ENCODE data around the gene MCTP1.
"Not testable (repeated sequence)": the region's sequence is repeated elsewhere in the genome, so short reads cannot be mapped to it uniquely, and the experiment has no call there.

MCTP1 gene

DNA sequence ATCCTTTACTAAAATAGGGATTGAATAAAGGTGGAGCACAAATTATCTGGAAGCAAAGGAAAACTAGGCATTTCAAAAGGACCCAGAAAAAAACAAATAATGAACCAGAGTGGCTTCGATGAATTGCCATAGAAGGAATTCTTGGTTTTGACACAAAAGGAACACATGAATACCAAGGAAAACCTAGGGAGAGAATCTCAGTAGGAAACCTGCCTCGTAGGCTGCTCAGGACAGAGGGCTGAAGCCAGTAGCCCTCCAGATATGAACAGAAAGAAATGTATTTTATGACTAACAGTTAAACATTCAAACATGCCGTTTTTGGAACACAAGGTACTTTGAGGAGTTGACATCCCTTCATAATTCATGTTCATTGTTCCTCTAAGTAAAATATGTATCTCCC is 420.9 kb downstream of the MCTP1 start:
- no peak for DNase-seq (ENCODE audit: low read depth)

GRCh38 chr5:94857111-94857510 is 427.8 kb downstream of the MCTP1 start:
- no peak for DNase-seq (ENCODE audit: low read depth)

GRCh38 chr5:94856257-94856800 is 428.6 kb downstream of the MCTP1 start:
- DNase-seq (ENCODE audit: low read depth) = no peak

DNA sequence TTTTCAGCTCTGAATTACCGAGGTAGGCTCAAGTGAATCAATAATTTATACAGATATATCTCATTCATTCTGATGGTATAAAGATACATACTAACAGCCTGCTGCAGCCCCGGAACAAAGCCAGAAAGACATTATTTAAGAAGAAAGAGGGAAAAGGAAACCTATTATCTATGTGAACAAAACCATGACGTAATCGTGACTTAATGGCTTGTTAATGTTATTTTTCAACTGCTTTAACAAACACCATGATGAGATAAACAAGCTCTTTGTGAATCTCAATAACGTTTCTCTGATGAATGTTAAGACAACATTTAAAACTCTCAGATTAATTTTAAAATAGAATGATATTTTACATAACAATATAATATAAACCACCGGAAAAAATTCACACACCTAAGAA is 429.4 kb downstream of the MCTP1 start:
- no peak for DNase-seq (ENCODE audit: low read depth)

GRCh38 chr5:94853120-94853519 is 431.8 kb downstream of the MCTP1 start:
- DNase-seq (ENCODE audit: low read depth) = no peak

- DNase-seq (ENCODE audit: low read depth) = no peak
Measured at GRCh38 chr5:94850960-94851359, 433.9 kb downstream of the MCTP1 start.

DNA sequence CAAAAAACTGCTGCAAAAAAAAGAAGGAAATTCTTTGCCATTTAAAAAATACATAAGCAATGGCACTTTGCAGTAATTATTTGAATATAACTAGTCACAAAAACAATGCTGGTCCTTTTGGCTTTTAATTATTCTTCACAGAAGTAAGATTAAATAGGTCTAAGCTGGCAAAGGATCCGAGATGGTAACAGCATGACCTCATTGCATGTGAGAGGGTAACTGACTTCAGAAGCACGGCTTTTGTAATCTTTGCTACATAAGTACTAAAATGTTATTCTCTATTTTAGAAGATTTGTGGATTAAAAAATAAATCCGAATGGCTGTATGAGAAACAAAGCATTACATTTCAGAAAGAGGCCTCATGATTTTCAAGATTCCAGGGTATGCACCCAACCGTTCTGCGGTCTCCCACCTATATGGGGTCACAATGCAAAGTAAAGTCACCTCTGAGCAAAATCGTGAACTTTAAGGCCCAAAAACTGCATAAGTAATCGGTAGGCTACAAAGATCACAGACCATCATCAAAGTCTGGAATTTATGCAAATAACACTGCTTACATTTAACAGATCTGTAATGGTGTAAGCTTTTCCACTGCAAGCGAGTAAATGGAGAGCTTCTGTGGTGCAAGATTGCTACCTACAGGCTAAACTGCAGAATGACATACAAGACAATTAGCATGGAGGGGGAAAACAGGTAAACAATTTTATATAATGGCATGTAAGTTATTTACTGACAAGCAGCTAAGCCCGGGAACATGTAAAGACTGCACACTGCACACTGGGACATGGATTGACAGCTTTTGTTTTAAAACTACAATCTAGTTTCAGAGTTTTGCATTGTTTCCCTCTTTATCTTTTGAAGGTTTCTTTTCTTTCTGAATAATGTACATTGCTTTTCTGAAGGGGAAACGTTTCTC is 434.8 kb downstream of the MCTP1 start:
- DNase-seq (ENCODE audit: low read depth) = no peak

DNA sequence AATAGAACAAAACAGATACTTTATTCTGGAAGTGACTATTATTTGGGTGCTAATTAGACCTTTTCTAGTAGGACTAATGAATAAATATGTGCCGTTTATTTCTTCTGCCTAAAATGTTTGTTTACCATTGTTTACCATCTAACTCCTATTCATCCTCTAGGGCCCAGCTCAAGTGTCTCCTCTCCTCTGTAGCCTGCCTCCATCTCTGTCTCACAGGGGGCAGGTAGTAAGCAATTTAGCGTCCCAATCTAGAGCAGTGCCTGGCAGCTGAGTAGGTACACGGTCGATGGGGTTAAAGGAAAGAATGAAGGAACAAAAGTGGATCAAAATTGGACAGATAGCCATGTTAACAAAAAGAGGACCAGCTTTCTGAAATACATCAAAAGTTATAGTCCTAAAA is 435.6 kb downstream of the MCTP1 start:
- DNase-seq (ENCODE audit: low read depth) = no peak

GRCh38 chr5:94847726-94848125 is 437.2 kb downstream of the MCTP1 start:
- DNase-seq (ENCODE audit: low read depth) = no peak

DNA sequence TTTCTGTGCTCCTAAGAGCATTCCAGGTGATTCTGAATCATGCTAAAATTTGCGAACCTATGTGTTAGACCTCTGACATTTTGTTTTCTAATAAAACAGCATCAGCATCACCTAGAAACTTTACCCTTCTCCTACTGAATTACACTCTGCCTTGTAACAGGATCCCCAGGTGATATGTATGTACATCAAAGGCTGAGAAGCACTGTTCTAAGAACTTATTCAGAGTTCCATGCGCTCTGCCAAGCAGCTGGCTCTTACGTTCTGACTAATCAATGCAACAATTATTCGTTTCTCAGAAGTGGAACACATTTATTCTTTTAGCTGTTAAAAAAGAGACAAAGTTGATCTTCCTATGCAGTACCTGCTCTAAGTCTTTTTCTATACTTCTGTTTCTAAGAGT is 437.9 kb downstream of the MCTP1 start:
- DNase-seq (ENCODE audit: low read depth) = no peak

GRCh38 chr5:94845696-94846095 is 439.2 kb downstream of the MCTP1 start:
- not testable (repeated sequence) for DNase-seq (ENCODE audit: low read depth)

DNA sequence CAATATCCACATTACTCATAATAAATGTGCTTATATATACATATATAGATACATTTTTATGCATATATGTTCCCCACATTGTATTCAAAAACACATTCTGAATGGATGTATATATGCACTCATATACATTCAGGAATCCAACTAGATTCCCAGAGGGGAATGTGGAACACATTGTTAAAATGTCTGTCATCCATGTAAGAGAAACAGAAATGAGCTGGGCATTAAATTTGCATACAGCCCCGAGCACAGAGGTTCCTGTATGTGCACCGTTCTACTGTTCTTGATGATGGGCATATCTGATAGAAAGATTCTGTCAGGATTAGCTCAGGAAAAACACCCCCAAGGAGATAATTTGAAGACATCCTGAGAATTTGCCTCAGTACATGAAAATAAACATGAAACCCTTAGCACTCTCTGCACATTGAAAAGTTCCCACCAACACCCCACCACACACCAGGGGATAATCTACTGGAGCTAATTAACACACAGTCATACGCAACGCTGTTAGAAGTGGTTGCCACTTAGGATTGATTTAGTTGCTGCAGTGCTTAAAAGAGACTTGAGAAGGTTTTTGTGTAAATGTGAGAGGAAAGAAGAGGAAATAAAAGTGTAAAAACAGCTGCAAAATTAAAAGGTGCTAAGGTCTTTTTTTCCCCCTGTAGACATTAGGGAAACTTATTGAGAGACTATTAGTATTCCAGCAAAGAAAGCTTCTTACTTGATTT is 443.1 kb downstream of the MCTP1 start:
- no peak for DNase-seq (ENCODE audit: low read depth)

GRCh38 chr5:94833851-94834250 is 451.0 kb downstream of the MCTP1 start:
- no peak for DNase-seq (ENCODE audit: low read depth)

GRCh38 chr5:94832685-94833084 is 452.2 kb downstream of the MCTP1 start:
- DNase-seq (ENCODE audit: low read depth) = no peak

GRCh38 chr5:94830520-94830919 is 454.4 kb downstream of the MCTP1 start:
- DNase-seq (ENCODE audit: low read depth) = no peak

GRCh38 chr5:94828222-94828621 is 456.7 kb downstream of the MCTP1 start:
- not testable (repeated sequence) for DNase-seq (ENCODE audit: low read depth)

- DNase-seq (ENCODE audit: low read depth) = no peak
Measured at GRCh38 chr5:94820488-94820887, 464.4 kb downstream of the MCTP1 start.

GRCh38 chr5:94818904-94819303 is 466.0 kb downstream of the MCTP1 start:
- DNase-seq (ENCODE audit: low read depth) = no peak

- DNase-seq (ENCODE audit: low read depth) = no peak
Measured at GRCh38 chr5:94815313-94816039, 469.4 kb downstream of the MCTP1 start.

GRCh38 chr5:94812232-94812631 is 472.7 kb downstream of the MCTP1 start:
- DNase-seq (ENCODE audit: low read depth) = no peak

DNA sequence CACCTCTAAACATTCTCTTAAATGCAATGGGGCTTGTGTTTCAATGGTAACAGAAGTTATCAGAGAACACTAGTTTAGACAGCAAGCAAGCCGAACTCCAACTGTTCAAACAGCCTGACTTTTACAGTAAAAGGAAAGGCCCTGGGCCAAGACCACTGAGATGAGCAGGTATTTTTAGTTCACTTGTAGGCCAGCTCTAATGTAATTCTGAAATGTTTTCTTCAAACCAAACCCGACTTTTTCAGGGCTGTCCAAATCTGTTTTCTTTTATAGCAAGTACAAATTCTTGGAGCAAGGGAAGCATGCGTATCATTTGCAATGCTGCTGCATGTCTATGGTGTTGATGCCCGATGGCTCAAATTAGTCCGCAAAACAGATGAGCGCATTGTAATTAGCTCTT is 473.6 kb downstream of the MCTP1 start:
- no peak for DNase-seq (ENCODE audit: low read depth)

GRCh38 chr5:94810877-94811276 is 474.0 kb downstream of the MCTP1 start:
- no peak for DNase-seq (ENCODE audit: low read depth)

Data from activated T-helper 1 cell treated with Interleukin-2 at 50 U/mL for 16 hours (primary cell).